HEK293 (cell line): ENCODE results near the gene OR4E1.

Experiments used
- CTCF ChIA-PET: fragments of 350-600 bp; formaldehyde crosslinking; extraction: SDS; loops from one replicate; lab custom pipeline; 2021; ENCODE audit warnings: antibody characterized with exemption; lab: Yijun Ruan, JAX
- POLR2A ChIA-PET: fragments of 300-600 bp; formaldehyde crosslinking; extraction: SDS; loops from one replicate; lab custom pipeline; 2020; ENCODE audit warnings: antibody characterized with exemption, inconsistent platforms; lab: Yijun Ruan, JAX
- H3K27ac ChIP-seq: fragments of 200-500 bp; sonication (Bioruptor generic); 2 replicates; pipeline ENCODE4 v1.5.1; 2014; ENCODE audit warnings: low read depth, low read length, control low read depth, inconsistent platforms; ENCODE audit errors: extremely low read depth
- H3K36me3 ChIP-seq, 2 experiments: fragments of 200-500 bp in 1 of 2; sonication (Bioruptor generic) in 1 of 2; 1 replicate in 1 of 2; 2 replicates in 1 of 2; pipeline ENCODE4 v1.5.1; 2014 to 2017; ENCODE audit warnings: inconsistent platforms in 2 of 2, low read length in 2 of 2; ENCODE audit not compliant: control insufficient read depth in 2 of 2, insufficient read depth in 1 of 2
- H3K4me1 ChIP-seq: fragments of 200-500 bp; sonication (Bioruptor generic); 2 replicates; pipeline ENCODE4 v1.5.1; 2014; ENCODE audit warnings: mild to moderate bottlenecking, low read length, inconsistent platforms; ENCODE audit not compliant: control insufficient read depth, insufficient read depth
- H3K4me3 ChIP-seq: 2 replicates; pipeline ENCODE4 v1.5.1; 2011; ENCODE audit warnings: low read depth, mild to moderate bottlenecking, control low read depth, low read length, moderate library complexity
- H3K9me3 ChIP-seq: fragments of 200-500 bp; sonication (Bioruptor generic); 2 replicates; pipeline ENCODE4 v1.5.1; 2014; ENCODE audit warnings: low read depth, low read length, inconsistent platforms; ENCODE audit not compliant: control insufficient read depth, insufficient read depth
- ATF2 ChIP-seq: fragments of 450-650 bp; formaldehyde crosslinking; IDR thresholded peaks from 2 replicates; pipeline ENCODE4 v1.5.1; 2016; ENCODE audit warnings: missing biosample characterization, missing genetic modification characterization, low read depth
- ELK4 ChIP-seq: IDR thresholded peaks from 2 replicates; pipeline ENCODE4 v1.6.1; 2011; ENCODE audit warnings: mild to moderate bottlenecking, low read depth, low read length, borderline replicate concordance
- HOXA7 ChIP-seq: sonication (generic); formaldehyde crosslinking; IDR thresholded peaks from 2 replicates; pipeline ENCODE4 v1.8.1; 2022; ENCODE audit warnings: missing genetic modification reagents, borderline replicate concordance
- MYNN ChIP-seq: fragments of 450-650 bp; formaldehyde crosslinking; IDR thresholded peaks from 2 replicates; pipeline ENCODE4 v1.5.1; 2016; ENCODE audit warnings: missing biosample characterization, missing genetic modification characterization, borderline replicate concordance
- YY2 ChIP-seq: fragments of 450-650 bp; formaldehyde crosslinking; IDR thresholded peaks from 2 replicates; pipeline ENCODE4 v1.5.1; 2016; ENCODE audit warnings: missing biosample characterization, missing genetic modification characterization
- ZBTB1 ChIP-seq: fragments of 450-650 bp; formaldehyde crosslinking; IDR thresholded peaks from 2 replicates; pipeline ENCODE4 v1.5.1; 2016; ENCODE audit warnings: missing biosample characterization, missing genetic modification characterization
- ZBTB21 ChIP-seq: fragments of 450-650 bp; formaldehyde crosslinking; IDR thresholded peaks from 2 replicates; pipeline ENCODE4 v1.5.1; 2017; ENCODE audit warnings: missing biosample characterization, missing genetic modification characterization
- ZBTB7A ChIP-seq: fragments of 450-650 bp; formaldehyde crosslinking; IDR thresholded peaks from 2 replicates; pipeline ENCODE4 v1.5.1; 2016; ENCODE audit warnings: low read depth, missing biosample characterization, missing genetic modification characterization
- ZFP3 ChIP-seq: fragments of 450-650 bp; formaldehyde crosslinking; IDR thresholded peaks from 2 replicates; pipeline ENCODE4 v1.5.1; 2016; ENCODE audit warnings: low read depth, missing biosample characterization, missing genetic modification characterization
- ZNF112 ChIP-seq: fragments of 450-650 bp; formaldehyde crosslinking; IDR thresholded peaks from 2 replicates; pipeline ENCODE4 v1.5.0; 2017; ENCODE audit warnings: missing biosample characterization, missing genetic modification characterization
- ZNF121 ChIP-seq: fragments of 450-650 bp; formaldehyde crosslinking; IDR thresholded peaks from 2 replicates; pipeline ENCODE4 v1.5.1; 2016; ENCODE audit warnings: missing biosample characterization, missing genetic modification characterization
- ZNF175 ChIP-seq: fragments of 450-650 bp; formaldehyde crosslinking; IDR thresholded peaks from 2 replicates; pipeline ENCODE4 v1.5.1; 2016; ENCODE audit warnings: missing biosample characterization, missing genetic modification characterization
- ZNF555 ChIP-seq: fragments of 450-650 bp; formaldehyde crosslinking; conservative IDR thresholded peaks from 2 replicates; pipeline ENCODE4 v1.5.1; 2017; ENCODE audit warnings: missing biosample characterization, mild to moderate bottlenecking, missing genetic modification characterization, inconsistent platforms
- ZNF560 ChIP-seq: fragments of 450-650 bp; formaldehyde crosslinking; IDR thresholded peaks from 2 replicates; pipeline ENCODE4 v1.5.1; 2017; ENCODE audit warnings: missing biosample characterization, missing genetic modification characterization, borderline replicate concordance
- ZNF571 ChIP-seq: fragments of 450-650 bp; formaldehyde crosslinking; IDR thresholded peaks from 2 replicates; pipeline ENCODE4 v1.5.0; 2017; ENCODE audit warnings: missing biosample characterization, missing genetic modification characterization
- ZNF600 ChIP-seq: fragments of 450-650 bp; formaldehyde crosslinking; IDR thresholded peaks from 2 replicates; pipeline ENCODE4 v1.5.1; 2016; ENCODE audit warnings: missing biosample characterization, missing genetic modification characterization
- ZNF626 ChIP-seq: fragments of 450-650 bp; sonication (Bioruptor Pico); formaldehyde crosslinking; IDR thresholded peaks from 2 replicates; pipeline ENCODE4 v1.5.1; 2018; ENCODE audit warnings: missing biosample characterization, missing genetic modification characterization, inconsistent platforms
- ZNF670 ChIP-seq: fragments of 450-650 bp; formaldehyde crosslinking; IDR thresholded peaks from 2 replicates; pipeline ENCODE4 v1.5.1; 2016; ENCODE audit warnings: missing biosample characterization, missing genetic modification characterization, low read depth
- ZNF701 ChIP-seq: fragments of 450-650 bp; formaldehyde crosslinking; IDR thresholded peaks from 2 replicates; pipeline ENCODE4 v1.5.1; 2016; ENCODE audit warnings: missing biosample characterization, missing genetic modification characterization
- ZNF747 ChIP-seq: fragments of 450-650 bp; formaldehyde crosslinking; IDR thresholded peaks from 2 replicates; pipeline ENCODE4 v1.5.1; 2016; ENCODE audit warnings: missing biosample characterization, missing genetic modification characterization
- ZNF792 ChIP-seq: fragments of 450-650 bp; formaldehyde crosslinking; IDR thresholded peaks from 2 replicates; pipeline ENCODE4 v1.5.1; 2016; ENCODE audit warnings: missing biosample characterization, missing genetic modification characterization
- ZNF830 ChIP-seq: fragments of 450-650 bp; IDR thresholded peaks from 2 replicates; pipeline ENCODE4 v1.5.0; 2018; ENCODE audit warnings: missing biosample characterization, missing genetic modification characterization, low read depth, mild to moderate bottlenecking, moderate library complexity
- ZNF837 ChIP-seq: fragments of 450-650 bp; formaldehyde crosslinking; IDR thresholded peaks from 2 replicates; pipeline ENCODE4 v1.5.1; 2016; ENCODE audit warnings: missing biosample characterization, missing genetic modification characterization
- ZSCAN16 ChIP-seq: fragments of 450-650 bp; formaldehyde crosslinking; IDR thresholded peaks from 2 replicates; pipeline ENCODE4 v1.5.1; 2016; ENCODE audit warnings: missing biosample characterization, missing genetic modification characterization
- TF ChIP-seq, protein P1 (sequence below): fragments of 450-650 bp; formaldehyde crosslinking; IDR thresholded peaks from 2 replicates; pipeline ENCODE4 v1.5.1; 2016; ENCODE audit warnings: missing biosample characterization, missing genetic modification characterization
- TF ChIP-seq, protein P2 (sequence below): fragments of 450-650 bp; formaldehyde crosslinking; IDR thresholded peaks from 2 replicates; pipeline ENCODE4 v1.5.1; 2016; ENCODE audit warnings: missing biosample characterization, missing genetic modification characterization

OR4E1 gene

DNA sequence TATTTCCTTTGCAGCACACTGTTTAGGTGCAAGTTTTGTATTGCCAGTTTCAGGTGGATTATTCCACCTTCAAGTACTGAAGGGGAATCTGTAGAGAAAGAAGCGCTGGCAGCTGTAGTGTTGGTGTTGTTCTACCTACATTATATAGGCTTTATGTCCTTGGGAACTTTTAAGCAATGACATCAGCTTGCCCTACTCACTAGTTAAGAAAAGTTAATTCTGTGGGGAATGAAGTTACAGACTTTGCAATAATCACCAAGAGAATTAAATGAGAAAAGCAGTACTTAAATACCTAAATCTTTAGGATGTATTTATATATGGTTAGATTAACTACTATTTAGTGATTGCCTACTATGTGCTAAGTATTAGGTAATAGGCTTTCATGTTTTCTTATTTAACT is at the start of gene OR4E1:
Gene OR4E1 (minus strand): TSS at position 101 of the 400 bp plus-strand sequence. CDS start 2,883 bp downstream, outside the sequence.
- Histone ChIP-seq H3K9me3 (no peaks in the 10 kb centered on the region), H3K36me3 (no peaks in the 10 kb centered on the region)
- CTCF ChIA-PET = interaction anchor here (0.5 to 1.4 kb wide), 2 partner anchors 38 to 60 kb away, joined by 3 to 5 read pairs; no protein-coding TSS in a partner anchor

DNA sequence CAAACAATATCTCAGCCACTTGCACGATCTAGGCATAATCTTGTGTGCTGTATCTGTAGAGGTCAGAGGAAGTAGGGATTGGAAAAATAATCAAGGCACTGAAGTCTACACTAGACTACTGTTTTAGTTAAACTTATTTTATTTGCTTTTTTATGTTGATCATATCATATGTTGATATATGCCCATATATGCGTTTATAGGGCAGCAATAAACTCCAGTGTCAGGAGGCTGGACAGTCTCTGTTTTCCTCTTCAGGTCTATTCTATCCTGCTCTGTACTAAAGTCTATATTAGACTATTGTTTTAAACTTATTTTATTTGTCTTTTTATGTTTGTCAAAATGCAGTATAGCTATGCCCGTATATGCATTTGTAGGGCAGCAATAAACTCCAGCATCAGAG is 47.9 kb upstream of the OR4E1 start:
- no peak overlapping the region for H3K4me3 ChIP-seq
- no peaks in the 10 kb centered on the region for H3K4me1 ChIP-seq
- no peaks in the 10 kb centered on the region for H3K9me3 ChIP-seq
- H3K27ac ChIP-seq = no peak overlapping the region
- no peaks in the 10 kb centered on the region for H3K36me3 ChIP-seq
- no peak for TF ChIP-seq ZFP3 (tag by site-specific recombination)
- TF ChIP-seq ZNF555 (tag by site-specific recombination) = no peak
- TF ChIP-seq, protein P1, sequence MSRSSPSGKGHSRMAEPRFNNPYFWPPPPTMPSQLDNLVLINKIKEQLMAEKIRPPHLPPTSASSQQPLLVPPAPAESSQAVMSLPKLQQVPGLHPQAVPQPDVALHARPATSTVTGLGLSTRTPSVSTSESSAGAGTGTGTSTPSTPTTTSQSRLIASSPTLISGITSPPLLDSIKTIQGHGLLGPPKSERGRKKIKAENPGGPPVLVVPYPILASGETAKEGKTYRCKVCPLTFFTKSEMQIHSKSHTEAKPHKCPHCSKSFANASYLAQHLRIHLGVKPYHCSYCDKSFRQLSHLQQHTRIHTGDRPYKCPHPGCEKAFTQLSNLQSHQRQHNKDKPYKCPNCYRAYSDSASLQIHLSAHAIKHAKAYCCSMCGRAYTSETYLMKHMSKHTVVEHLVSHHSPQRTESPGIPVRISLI (tag by site-specific recombination) = no peak
- no peak for TF ChIP-seq ZNF112 (tag by site-specific recombination)
- TF ChIP-seq ZNF837 (tag by site-specific recombination) = no peak
- TF ChIP-seq, all 188 proteins: peak for 0
- CTCF ChIA-PET = interaction anchor here (1.2 to 6.8 kb wide), 5 partner anchors 7 to 47 kb away, joined by 3 to 76 read pairs (median 4); no protein-coding TSS in a partner anchor
- POLR2A ChIA-PET = interaction anchor here (0.6 kb wide), 1 partner anchor 14 kb away, joined by 3 read pairs; no protein-coding TSS in a partner anchor

More for the DNA sequence above, at the start of gene OR4E1:
- no peak within 1 kb of the TSS for H3K27ac ChIP-seq
- TF ChIP-seq ZNF571 (tag by site-specific recombination) (no peak), ELK4 (no peak), ZSCAN16 (tag by site-specific recombination) (no peak), ZNF175 (tag by site-specific recombination) (no peak), YY2 (tag by site-specific recombination) (no peak), MYNN (tag by site-specific recombination) (no peak), ZNF670 (tag by site-specific recombination) (no peak), ZNF701 (no peak), ZNF747 (tag by site-specific recombination) (no peak), ZNF560 (no peak)
- TF ChIP-seq, protein P2, sequence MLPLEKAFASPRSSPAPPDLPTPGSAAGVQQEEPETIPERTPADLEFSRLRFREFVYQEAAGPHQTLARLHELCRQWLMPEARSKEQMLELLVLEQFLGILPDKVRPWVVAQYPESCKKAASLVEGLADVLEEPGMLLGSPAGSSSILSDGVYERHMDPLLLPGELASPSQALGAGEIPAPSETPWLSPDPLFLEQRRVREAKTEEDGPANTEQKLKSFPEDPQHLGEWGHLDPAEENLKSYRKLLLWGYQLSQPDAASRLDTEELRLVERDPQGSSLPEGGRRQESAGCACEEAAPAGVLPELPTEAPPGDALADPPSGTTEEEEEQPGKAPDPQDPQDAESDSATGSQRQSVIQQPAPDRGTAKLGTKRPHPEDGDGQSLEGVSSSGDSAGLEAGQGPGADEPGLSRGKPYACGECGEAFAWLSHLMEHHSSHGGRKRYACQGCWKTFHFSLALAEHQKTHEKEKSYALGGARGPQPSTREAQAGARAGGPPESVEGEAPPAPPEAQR (tag by site-specific recombination) = no peak
- POLR2A ChIA-PET = no interaction called here
- H3K4me3 ChIP-seq = no peak within 1 kb of the TSS
- no peaks in the 10 kb centered on the region for H3K4me1 ChIP-seq

DNA sequence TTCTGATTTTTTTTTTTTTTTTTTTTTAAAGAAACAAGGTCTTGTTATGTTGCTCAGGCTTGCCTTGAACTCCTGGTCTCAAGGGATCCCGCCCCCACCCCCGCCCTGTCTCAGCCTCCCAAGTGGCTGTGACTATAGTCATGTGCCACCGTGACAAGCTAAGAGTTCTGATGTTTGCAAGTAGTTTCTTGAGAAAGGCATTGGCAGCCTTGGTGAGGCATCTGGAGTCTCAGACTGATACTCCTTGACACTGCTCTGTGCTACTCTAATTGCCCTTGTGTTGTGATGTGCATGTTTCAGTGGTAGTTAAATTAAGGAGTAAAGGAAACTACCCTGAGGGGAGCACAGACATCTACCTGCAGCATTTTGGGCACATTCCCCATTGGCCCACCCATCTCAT is 46.2 kb upstream of the OR4E1 start:
- no peaks in the 10 kb centered on the region for H3K9me3 ChIP-seq
- TF ChIP-seq ATF2 = no peak
- TF ChIP-seq ZBTB21 = no peak
- no peak for TF ChIP-seq ZNF792 (tag by site-specific recombination)
- TF ChIP-seq HOXA7 (CRISPR knock-in tag) = no peak
- TF ChIP-seq ZBTB1 (tag by site-specific recombination) = no peak
- no peak for TF ChIP-seq ZNF555 (tag by site-specific recombination)
- no peak for TF ChIP-seq ZBTB7A (tag by site-specific recombination)
- TF ChIP-seq YY2 (tag by site-specific recombination) = no peak
- TF ChIP-seq ZNF626 = no peak
- TF ChIP-seq ZNF830 (tag by site-specific recombination) = no peak
- no peak for TF ChIP-seq ZNF121 (tag by site-specific recombination)
- no peak for TF ChIP-seq ZNF600
- POLR2A ChIA-PET = no interaction called here
- no peak overlapping the region for H3K27ac ChIP-seq
- H3K4me1 ChIP-seq = no peaks in the 10 kb centered on the region
- H3K4me3 ChIP-seq = no peak overlapping the region
- H3K36me3 ChIP-seq = no peaks in the 10 kb centered on the region
- CTCF ChIA-PET = no interaction called here
